CD4-positive, alpha-beta T cell treated with Interleukin-15 for 4 hours (primary cell): ENCODE measurements around the gene LYPD5.

Experiments used
- DNase-seq: peaks from one replicate; pipeline ENCODE4 v3.0.0-alpha.2; 2020; ENCODE audit warnings: low spot score

Gene LYPD5

GRCh38 chr19:43752287-43752875, 49.9 kb downstream of the LYPD5 start:
- DNase-seq, result no peak

- DNase-seq, result no peak
Measured at GRCh38 chr19:43751466-43752220, 50.6 kb downstream of the LYPD5 start.

GRCh38 chr19:43749898-43750297, 52.3 kb downstream of the LYPD5 start:
- DNase-seq, result no peak

GRCh38 chr19:43749152-43749551, 53.1 kb downstream of the LYPD5 start:
- DNase-seq, result no peak

- DNase-seq, result no peak
Measured at GRCh38 chr19:43748685-43749084, 53.6 kb downstream of the LYPD5 start.

GRCh38 chr19:43748205-43748594, 54.0 kb downstream of the LYPD5 start:
- no peak for DNase-seq

GRCh38 chr19:43747557-43748204, 54.6 kb downstream of the LYPD5 start:
- no peak for DNase-seq
